HepG2 (cell line): ENCODE results near the gene TIAM2. TPM values are rescaled to one million over a fixed set of nuclear protein-coding genes. Genes with fewer than 3 reads are reported as not detected.
A peak's percentile ranks its signal among the peaks of the same experiment; 100 is the strongest.

ENCODE experiments used
- CAMTA2 ChIP-seq: sonication (generic); formaldehyde crosslinking; IDR thresholded peaks from 2 replicates; pipeline ENCODE4 v1.4.0; 2020; ENCODE audit warnings: mild to moderate bottlenecking, missing genetic modification reagents, borderline replicate concordance
- CBX1 ChIP-seq: IDR thresholded peaks from one replicate; pipeline ENCODE4 v1.6.1; 2016; ENCODE audit warnings: antibody characterized with exemption, low read depth
- DPF2 ChIP-seq: sonication (generic); formaldehyde crosslinking; IDR thresholded peaks from 2 replicates; pipeline ENCODE4 v1.4.0; 2020; ENCODE audit warnings: mild to moderate bottlenecking, low read depth, missing genetic modification reagents, borderline replicate concordance
- EP300 ChIP-seq, 3 experiments: sonication (generic) in 1 of 3; formaldehyde crosslinking in 1 of 3; IDR thresholded peaks; 2 replicates each; pipeline versions ENCODE4 v1.5.1 to v1.6.1; 2011 to 2020; ENCODE audit warnings: low read depth in 2 of 3, low read length in 2 of 3, borderline replicate concordance in 1 of 3, improper control_type of control experiment in 1 of 3, mild to moderate bottlenecking in 1 of 3, missing genetic modification reagents in 1 of 3, moderate library complexity in 1 of 3
- FOXA3 ChIP-seq: IDR thresholded peaks from 2 replicates; pipeline ENCODE4 v1.6.1; 2016; ENCODE audit warnings: missing genetic modification reagents, missing compliant biosample characterization
- JUN ChIP-seq: sonication (generic); formaldehyde crosslinking; IDR thresholded peaks from 2 replicates; pipeline ENCODE4 v1.4.0; 2020; ENCODE audit warnings: mild to moderate bottlenecking, missing genetic modification reagents
- KLF11 ChIP-seq: IDR thresholded peaks from 2 replicates; pipeline ENCODE4 v1.6.1; 2016; ENCODE audit warnings: missing compliant biosample characterization
- MTF1 ChIP-seq: sonication (generic); formaldehyde crosslinking; IDR thresholded peaks from 2 replicates; pipeline ENCODE4 v1.5.0; 2020; ENCODE audit warnings: missing genetic modification reagents
- NFE2L2 ChIP-seq: fragments of 150-350 bp; IDR thresholded peaks from 2 replicates; pipeline ENCODE4 v1.6.1; 2014; ENCODE audit warnings: low read length
- PAWR ChIP-seq: sonication (generic); formaldehyde crosslinking; IDR thresholded peaks from 2 replicates; pipeline ENCODE4 v1.4.0; 2020; ENCODE audit warnings: missing genetic modification reagents, mild to moderate bottlenecking, borderline replicate concordance
- PHF21A ChIP-seq: sonication (generic); formaldehyde crosslinking; IDR thresholded peaks from 2 replicates; pipeline ENCODE4 v1.5.0; 2020; ENCODE audit warnings: mild to moderate bottlenecking, missing genetic modification reagents
- RNF2 ChIP-seq: fragments of 450-650 bp; conservative IDR thresholded peaks from 2 replicates; pipeline ENCODE4 v1.6.1; 2016; ENCODE audit warnings: low read depth
- SALL2 ChIP-seq: sonication (generic); formaldehyde crosslinking; IDR thresholded peaks from 2 replicates; pipeline ENCODE4 v1.8.1; 2023; ENCODE audit warnings: mild to moderate bottlenecking, missing genetic modification reagents, inconsistent platforms
- SP140L ChIP-seq: sonication (generic); formaldehyde crosslinking; IDR thresholded peaks from 2 replicates; pipeline ENCODE4 v1.4.0; 2020; ENCODE audit warnings: missing genetic modification reagents, borderline replicate concordance
- ZFX ChIP-seq: sonication (generic); formaldehyde crosslinking; IDR thresholded peaks from 2 replicates; pipeline ENCODE4 v1.4.0; 2020; ENCODE audit warnings: mild to moderate bottlenecking, low read depth, missing genetic modification reagents, moderate library complexity
- ZFY ChIP-seq: sonication (generic); formaldehyde crosslinking; IDR thresholded peaks from 2 replicates; pipeline ENCODE4 v1.4.0; 2020; ENCODE audit warnings: missing genetic modification reagents
- ZFYVE20 ChIP-seq: sonication (generic); formaldehyde crosslinking; IDR thresholded peaks from 2 replicates; pipeline ENCODE4 v1.8.0; 2023; ENCODE audit warnings: low read depth, mild to moderate bottlenecking, moderate library complexity, missing genetic modification reagents, borderline replicate concordance
- ZNF143 ChIP-seq: sonication (generic); formaldehyde crosslinking; IDR thresholded peaks from 2 replicates; pipeline ENCODE4 v1.4.0; 2020; ENCODE audit warnings: missing genetic modification reagents
- ZNF224 ChIP-seq: sonication (generic); formaldehyde crosslinking; IDR thresholded peaks from 2 replicates; pipeline ENCODE4 v1.5.0; 2020; ENCODE audit warnings: mild to moderate bottlenecking, missing genetic modification reagents
- polyA plus RNA-seq, 8 experiments: library from polyadenylated mRNA; depleted of rRNA in 3 of 8; stranded (reverse) in 7 of 8; unstranded in 1 of 8; fragments of >200 nt; fragmentation: Illumina TruSeq in 4 of 8; extraction: Trizol in 4 of 8; gene quantifications; 2 replicates each; pipeline versions ENCODE4 v1.2.1 to v1.2.3, GENCODE V29; 2011 to 2016; ENCODE audit warnings: low read depth in 4 of 8, missing spikeins in 1 of 8, mixed read lengths in 1 of 8; ENCODE audit not compliant: insufficient read depth in 1 of 8
- total RNA-seq, 5 experiments: library from RNA; depleted of rRNA; stranded (reverse); fragments of >200 nt; fragmentation: Illumina TruSeq; extraction: Trizol; gene quantifications; 2 replicates each; pipeline ENCODE4 v1.2.3, GENCODE V29; 2016; ENCODE audit warnings: low read depth in 1 of 5
- TF ChIP-seq, protein P1 (sequence below): sonication (generic); formaldehyde crosslinking; IDR thresholded peaks from 2 replicates; pipeline ENCODE4 v1.4.0; 2020; ENCODE audit warnings: missing genetic modification reagents, borderline replicate concordance
- TF ChIP-seq, protein P2 (sequence below): sonication (generic); formaldehyde crosslinking; IDR thresholded peaks from 2 replicates; pipeline ENCODE4 v1.4.0; 2020; ENCODE audit warnings: mild to moderate bottlenecking, missing genetic modification reagents
- TF ChIP-seq, protein P3 (sequence below): sonication (generic); formaldehyde crosslinking; IDR thresholded peaks from 2 replicates; pipeline ENCODE4 v1.5.1; 2020; ENCODE audit warnings: missing genetic modification reagents, mild to moderate bottlenecking, borderline replicate concordance

TIAM2 gene
- total and polyA plus RNA-seq, 2 of the 13 experiments (the other 11 are each of a cell fraction or from before 2014, with no cell fraction given) = 4.1 to 4.5 TPM

DNA sequence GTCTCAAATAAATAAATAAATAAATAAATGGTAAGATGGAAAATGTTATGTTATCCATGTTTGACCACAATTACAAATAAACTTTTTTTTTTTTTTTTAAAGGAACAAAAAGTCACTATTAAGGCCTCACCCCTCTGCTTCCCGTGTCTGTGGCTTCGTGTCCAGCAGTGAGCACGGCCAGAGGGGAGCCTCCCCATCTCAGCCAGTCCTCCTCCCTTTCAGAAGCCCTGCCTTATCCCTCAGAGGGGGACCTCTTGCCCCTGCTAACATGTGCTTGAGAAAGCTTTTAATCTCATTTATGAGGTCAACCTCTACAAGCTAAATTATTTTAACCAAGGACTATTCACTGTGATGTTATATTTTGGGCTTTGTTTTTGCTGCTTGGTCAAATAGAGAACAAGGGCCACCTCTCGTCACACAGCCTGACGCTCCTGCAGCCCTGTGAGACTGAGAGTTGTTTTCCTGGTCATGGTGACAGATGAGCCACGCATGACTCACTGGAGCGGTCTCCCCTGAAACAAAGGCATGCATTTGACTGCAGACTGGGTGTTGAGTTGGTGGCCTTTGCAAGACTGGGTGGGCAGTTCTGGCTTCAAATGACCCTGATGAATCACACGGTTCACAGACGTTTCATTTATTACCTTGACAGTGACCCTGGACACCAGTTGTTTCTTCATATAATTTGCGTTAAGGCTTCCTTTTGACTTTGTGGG lies 131.8 kb downstream of the TIAM2 start (continued):
- TF ChIP-seq ZNF224 (CRISPR knock-in tag) (no peak), EP300 (IDR thresholded peaks at IDR 0.05; ENCODE audit: low read depth in 2 of 2, low read length in 2 of 2) (peak; percentile 13 to 34; a peak in 1 of 4 replicates), EP300 (CRISPR knock-in tag; IDR thresholded peaks at IDR 0.05; ENCODE audit: borderline replicate concordance) (no peak; the same call in 1 of the 2 replicates), SP140L (CRISPR knock-in tag) (no peak), SALL2 (no peak), CAMTA2 (CRISPR knock-in tag) (no peak), PAWR (no peak), PHF21A (CRISPR knock-in tag) (0 out of 2 replicates have a peak, but pooled peaks have one; percentile 15), CBX1 (no peak), ZFX (CRISPR knock-in tag) (no peak), MTF1 (CRISPR knock-in tag) (no peak), RNF2 (no peak), ZFY (CRISPR knock-in tag) (no peak), KLF11 (CRISPR knock-in tag) (no peak), FOXA3 (CRISPR knock-in tag) (peak; percentile 54; the same call in 1 of the 2 replicates), NFE2L2 (no peak), ZFYVE20 (CRISPR knock-in tag) (no peak), ZNF143 (CRISPR knock-in tag) (no peak), DPF2 (CRISPR knock-in tag) (no peak), JUN (CRISPR knock-in tag) (peak; percentile 77; the same call in 1 of the 2 replicates)
- TF ChIP-seq, protein P1, sequence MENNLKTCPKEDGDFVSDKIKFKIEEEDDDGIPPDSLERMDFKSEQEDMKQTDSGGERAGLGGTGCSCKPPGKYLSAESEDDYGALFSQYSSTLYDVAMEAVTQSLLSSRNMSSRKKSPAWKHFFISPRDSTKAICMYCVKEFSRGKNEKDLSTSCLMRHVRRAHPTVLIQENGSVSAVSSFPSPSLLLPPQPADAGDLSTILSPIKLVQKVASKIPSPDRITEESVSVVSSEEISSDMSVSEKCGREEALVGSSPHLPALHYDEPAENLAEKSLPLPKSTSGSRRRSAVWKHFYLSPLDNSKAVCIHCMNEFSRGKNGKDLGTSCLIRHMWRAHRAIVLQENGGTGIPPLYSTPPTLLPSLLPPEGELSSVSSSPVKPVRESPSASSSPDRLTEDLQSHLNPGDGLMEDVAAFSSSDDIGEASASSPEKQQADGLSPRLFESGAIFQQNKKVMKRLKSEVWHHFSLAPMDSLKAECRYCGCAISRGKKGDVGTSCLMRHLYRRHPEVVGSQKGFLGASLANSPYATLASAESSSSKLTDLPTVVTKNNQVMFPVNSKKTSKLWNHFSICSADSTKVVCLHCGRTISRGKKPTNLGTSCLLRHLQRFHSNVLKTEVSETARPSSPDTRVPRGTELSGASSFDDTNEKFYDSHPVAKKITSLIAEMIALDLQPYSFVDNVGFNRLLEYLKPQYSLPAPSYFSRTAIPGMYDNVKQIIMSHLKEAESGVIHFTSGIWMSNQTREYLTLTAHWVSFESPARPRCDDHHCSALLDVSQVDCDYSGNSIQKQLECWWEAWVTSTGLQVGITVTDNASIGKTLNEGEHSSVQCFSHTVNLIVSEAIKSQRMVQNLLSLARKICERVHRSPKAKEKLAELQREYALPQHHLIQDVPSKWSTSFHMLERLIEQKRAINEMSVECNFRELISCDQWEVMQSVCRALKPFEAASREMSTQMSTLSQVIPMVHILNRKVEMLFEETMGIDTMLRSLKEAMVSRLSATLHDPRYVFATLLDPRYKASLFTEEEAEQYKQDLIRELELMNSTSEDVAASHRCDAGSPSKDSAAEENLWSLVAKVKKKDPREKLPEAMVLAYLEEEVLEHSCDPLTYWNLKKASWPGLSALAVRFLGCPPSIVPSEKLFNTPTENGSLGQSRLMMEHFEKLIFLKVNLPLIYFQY (CRISPR knock-in tag) = no peak
- TF ChIP-seq, protein P2, sequence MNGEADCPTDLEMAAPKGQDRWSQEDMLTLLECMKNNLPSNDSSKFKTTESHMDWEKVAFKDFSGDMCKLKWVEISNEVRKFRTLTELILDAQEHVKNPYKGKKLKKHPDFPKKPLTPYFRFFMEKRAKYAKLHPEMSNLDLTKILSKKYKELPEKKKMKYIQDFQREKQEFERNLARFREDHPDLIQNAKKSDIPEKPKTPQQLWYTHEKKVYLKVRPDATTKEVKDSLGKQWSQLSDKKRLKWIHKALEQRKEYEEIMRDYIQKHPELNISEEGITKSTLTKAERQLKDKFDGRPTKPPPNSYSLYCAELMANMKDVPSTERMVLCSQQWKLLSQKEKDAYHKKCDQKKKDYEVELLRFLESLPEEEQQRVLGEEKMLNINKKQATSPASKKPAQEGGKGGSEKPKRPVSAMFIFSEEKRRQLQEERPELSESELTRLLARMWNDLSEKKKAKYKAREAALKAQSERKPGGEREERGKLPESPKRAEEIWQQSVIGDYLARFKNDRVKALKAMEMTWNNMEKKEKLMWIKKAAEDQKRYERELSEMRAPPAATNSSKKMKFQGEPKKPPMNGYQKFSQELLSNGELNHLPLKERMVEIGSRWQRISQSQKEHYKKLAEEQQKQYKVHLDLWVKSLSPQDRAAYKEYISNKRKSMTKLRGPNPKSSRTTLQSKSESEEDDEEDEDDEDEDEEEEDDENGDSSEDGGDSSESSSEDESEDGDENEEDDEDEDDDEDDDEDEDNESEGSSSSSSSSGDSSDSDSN = no peak
- TF ChIP-seq, protein P3, sequence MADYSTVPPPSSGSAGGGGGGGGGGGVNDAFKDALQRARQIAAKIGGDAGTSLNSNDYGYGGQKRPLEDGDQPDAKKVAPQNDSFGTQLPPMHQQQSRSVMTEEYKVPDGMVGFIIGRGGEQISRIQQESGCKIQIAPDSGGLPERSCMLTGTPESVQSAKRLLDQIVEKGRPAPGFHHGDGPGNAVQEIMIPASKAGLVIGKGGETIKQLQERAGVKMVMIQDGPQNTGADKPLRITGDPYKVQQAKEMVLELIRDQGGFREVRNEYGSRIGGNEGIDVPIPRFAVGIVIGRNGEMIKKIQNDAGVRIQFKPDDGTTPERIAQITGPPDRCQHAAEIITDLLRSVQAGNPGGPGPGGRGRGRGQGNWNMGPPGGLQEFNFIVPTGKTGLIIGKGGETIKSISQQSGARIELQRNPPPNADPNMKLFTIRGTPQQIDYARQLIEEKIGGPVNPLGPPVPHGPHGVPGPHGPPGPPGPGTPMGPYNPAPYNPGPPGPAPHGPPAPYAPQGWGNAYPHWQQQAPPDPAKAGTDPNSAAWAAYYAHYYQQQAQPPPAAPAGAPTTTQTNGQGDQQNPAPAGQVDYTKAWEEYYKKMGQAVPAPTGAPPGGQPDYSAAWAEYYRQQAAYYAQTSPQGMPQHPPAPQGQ = no peak
